ENCODE results near the gene PDAP1.

DNA sequence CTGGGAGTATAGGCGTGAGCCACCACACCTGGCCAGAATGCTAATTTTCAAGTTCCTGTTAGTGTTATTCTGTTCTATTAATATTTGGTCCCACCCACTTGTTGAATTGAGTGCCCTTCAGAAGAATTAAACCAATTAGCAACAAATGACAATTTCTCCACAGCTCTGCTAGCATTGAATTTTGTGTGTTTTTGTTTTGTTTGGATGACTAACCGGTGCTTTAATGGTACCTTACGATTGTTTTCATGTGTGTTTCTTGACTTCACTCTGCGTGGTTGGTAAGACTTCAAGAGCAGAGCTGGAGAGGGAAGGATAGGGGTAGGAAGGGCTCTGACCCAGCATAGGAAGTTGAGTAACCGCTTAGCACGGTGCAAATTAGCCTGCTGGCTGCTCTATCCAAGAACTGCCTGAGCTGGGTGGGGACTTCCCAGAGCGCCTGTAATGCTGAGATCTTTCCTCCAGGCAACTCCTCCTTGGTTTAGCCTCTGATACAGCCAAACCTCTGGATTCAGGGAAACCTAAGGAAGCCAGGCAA, 29.3 kb downstream of the PDAP1 start:
- TF ChIP-seq, protein P1, sequence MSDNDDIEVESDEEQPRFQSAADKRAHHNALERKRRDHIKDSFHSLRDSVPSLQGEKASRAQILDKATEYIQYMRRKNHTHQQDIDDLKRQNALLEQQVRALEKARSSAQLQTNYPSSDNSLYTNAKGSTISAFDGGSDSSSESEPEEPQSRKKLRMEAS (IDR thresholded peaks at IDR 0.05; ENCODE audit: low read depth): no peak
- TF ChIP-seq FOXJ3 (CRISPR knock-in tag; IDR thresholded peaks at IDR 0.05) (no peak), EZH2phosphoT487 (IDR thresholded peaks at IDR 0.05; ENCODE audit: borderline replicate concordance, low read depth) (no peak), SMC3 (IDR thresholded peaks at IDR 0.05; ENCODE audit: low read depth, low read length) (no peak), POLR2AphosphoS5 (IDR thresholded peaks at IDR 0.05; ENCODE audit: low read depth, low read length) (no peak), TAF1 (IDR thresholded peaks at IDR 0.05; ENCODE audit: borderline replicate concordance, low read depth, low read length) (no peak)
- TF ChIP-seq, protein P2, sequence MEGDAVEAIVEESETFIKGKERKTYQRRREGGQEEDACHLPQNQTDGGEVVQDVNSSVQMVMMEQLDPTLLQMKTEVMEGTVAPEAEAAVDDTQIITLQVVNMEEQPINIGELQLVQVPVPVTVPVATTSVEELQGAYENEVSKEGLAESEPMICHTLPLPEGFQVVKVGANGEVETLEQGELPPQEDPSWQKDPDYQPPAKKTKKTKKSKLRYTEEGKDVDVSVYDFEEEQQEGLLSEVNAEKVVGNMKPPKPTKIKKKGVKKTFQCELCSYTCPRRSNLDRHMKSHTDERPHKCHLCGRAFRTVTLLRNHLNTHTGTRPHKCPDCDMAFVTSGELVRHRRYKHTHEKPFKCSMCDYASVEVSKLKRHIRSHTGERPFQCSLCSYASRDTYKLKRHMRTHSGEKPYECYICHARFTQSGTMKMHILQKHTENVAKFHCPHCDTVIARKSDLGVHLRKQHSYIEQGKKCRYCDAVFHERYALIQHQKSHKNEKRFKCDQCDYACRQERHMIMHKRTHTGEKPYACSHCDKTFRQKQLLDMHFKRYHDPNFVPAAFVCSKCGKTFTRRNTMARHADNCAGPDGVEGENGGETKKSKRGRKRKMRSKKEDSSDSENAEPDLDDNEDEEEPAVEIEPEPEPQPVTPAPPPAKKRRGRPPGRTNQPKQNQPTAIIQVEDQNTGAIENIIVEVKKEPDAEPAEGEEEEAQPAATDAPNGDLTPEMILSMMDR (IDR thresholded peaks at IDR 0.05): no peak
- TF ChIP-seq, protein P3, sequence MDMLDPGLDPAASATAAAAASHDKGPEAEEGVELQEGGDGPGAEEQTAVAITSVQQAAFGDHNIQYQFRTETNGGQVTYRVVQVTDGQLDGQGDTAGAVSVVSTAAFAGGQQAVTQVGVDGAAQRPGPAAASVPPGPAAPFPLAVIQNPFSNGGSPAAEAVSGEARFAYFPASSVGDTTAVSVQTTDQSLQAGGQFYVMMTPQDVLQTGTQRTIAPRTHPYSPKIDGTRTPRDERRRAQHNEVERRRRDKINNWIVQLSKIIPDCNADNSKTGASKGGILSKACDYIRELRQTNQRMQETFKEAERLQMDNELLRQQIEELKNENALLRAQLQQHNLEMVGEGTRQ (IDR thresholded peaks at IDR 0.05; ENCODE audit: borderline replicate concordance, low read depth, low read length): no peak

Data from SK-N-SH (cell line).